A673 (cell line): ENCODE data around the gene CCDC34.

Experiments
- CTCF ChIP-seq: fragments of 300-800, 200-600 bp; sonication (generic); conservative IDR thresholded peaks from 2 replicates; pipeline ENCODE4 v1.5.1; 2017; ENCODE audit warnings: low read depth, mild to moderate bottlenecking, antibody characterized with exemption, low read length, moderate library complexity, mixed read lengths
- EZH2 ChIP-seq: fragments of 200-600 bp; sonication (generic); IDR thresholded peaks from 2 replicates; pipeline ENCODE4 v1.6.1; 2017; ENCODE audit warnings: borderline replicate concordance, low read depth, mild to moderate bottlenecking, mixed read lengths, antibody characterized with exemption, low read length; ENCODE audit not compliant: poor library complexity, severe bottlenecking

GRCh38 chr11:27347359-27348339, 15.4 kb downstream of the CCDC34 start:
- TF ChIP-seq CTCF (no peak), EZH2 (no peak)
